SK-N-SH treated with all-trans-retinoic acid at 6 μM for 48 hours (cell line): ENCODE results near the gene IL1R2.

Source experiments
- OSR1 ChIP-seq: fragments of 250-450 bp; sonication (Bioruptor Pico); IDR thresholded peaks from 2 replicates; pipeline ENCODE4 v1.8.0; 2022; ENCODE audit warnings: moderate library complexity, mild to moderate bottlenecking, inconsistent platforms
- RARB ChIP-seq: fragments of 250-450 bp; sonication (Bioruptor Pico); IDR thresholded peaks from 2 replicates; pipeline ENCODE4 v1.8.0; 2021; ENCODE audit warnings: mild to moderate bottlenecking, moderate library complexity
- SNAI2 ChIP-seq: fragments of 250-450 bp; sonication (Bioruptor Pico); IDR thresholded peaks from 2 replicates; pipeline ENCODE4 v1.5.0; 2020; ENCODE audit warnings: mild to moderate bottlenecking, moderate library complexity
- ZFP30 ChIP-seq: fragments of 450-650 bp; formaldehyde crosslinking; IDR thresholded peaks from 2 replicates; pipeline ENCODE4 v1.5.0; 2022; ENCODE audit warnings: mild to moderate bottlenecking, moderate library complexity
- ZNF70 ChIP-seq: fragments of 450-650 bp; formaldehyde crosslinking; IDR thresholded peaks from 2 replicates; pipeline ENCODE4 v1.5.0; 2020; ENCODE audit warnings: mild to moderate bottlenecking, moderate library complexity
- TF ChIP-seq, protein P1 (sequence below): fragments of 250-450 bp; sonication (Bioruptor Pico); IDR thresholded peaks from 2 replicates; pipeline ENCODE4 v1.8.0; 2021; ENCODE audit warnings: low read depth, mild to moderate bottlenecking, moderate library complexity, borderline replicate concordance
- TF ChIP-seq, protein P2 (sequence below): fragments of 250-450 bp; sonication (Bioruptor Pico); IDR thresholded peaks from 2 replicates; pipeline ENCODE4 v1.8.0; 2020; ENCODE audit warnings: mild to moderate bottlenecking, moderate library complexity, borderline replicate concordance
- TF ChIP-seq, protein P3 (sequence below): fragments of 250-450 bp; sonication (Bioruptor Pico); IDR thresholded peaks from 2 replicates; pipeline ENCODE4 v1.5.1; 2020; ENCODE audit warnings: low read depth, mild to moderate bottlenecking, moderate library complexity
- TF ChIP-seq, protein P4 (sequence below): fragments of 250-450 bp; sonication (Bioruptor Pico); IDR thresholded peaks from 2 replicates; pipeline ENCODE4 v1.5.0; 2020; ENCODE audit warnings: mild to moderate bottlenecking, moderate library complexity

DNA sequence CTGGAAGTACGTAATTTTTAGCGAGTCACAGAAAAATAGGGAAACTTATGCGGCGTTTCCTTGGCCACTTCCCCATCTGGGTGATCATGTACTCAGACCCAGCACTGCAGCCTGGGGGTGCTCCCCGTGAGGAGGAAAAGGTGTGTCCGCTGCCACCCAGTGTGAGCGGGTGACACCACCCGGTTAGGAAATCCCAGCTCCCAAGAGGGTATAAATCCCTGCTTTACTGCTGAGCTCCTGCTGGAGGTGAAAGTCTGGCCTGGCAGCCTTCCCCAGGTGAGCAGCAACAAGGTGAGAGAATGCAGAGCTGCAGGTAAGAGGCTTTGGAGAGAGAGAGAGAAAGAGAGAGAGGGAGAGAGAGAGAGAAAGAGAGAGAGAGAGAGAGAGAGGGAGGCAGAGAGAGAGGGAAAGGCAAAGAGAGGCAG lies at the start of gene IL1R2:
- TF ChIP-seq, protein P1, sequence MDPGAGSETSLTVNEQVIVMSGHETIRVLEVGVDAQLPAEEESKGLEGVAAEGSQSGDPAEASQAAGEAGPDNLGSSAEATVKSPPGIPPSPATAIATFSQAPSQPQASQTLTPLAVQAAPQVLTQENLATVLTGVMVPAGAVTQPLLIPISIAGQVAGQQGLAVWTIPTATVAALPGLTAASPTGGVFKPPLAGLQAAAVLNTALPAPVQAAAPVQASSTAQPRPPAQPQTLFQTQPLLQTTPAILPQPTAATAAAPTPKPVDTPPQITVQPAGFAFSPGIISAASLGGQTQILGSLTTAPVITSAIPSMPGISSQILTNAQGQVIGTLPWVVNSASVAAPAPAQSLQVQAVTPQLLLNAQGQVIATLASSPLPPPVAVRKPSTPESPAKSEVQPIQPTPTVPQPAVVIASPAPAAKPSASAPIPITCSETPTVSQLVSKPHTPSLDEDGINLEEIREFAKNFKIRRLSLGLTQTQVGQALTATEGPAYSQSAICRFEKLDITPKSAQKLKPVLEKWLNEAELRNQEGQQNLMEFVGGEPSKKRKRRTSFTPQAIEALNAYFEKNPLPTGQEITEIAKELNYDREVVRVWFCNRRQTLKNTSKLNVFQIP (CRISPR knock-in tag): no peak
- TF ChIP-seq SNAI2 (CRISPR knock-in tag) (no peak), ZFP30 (CRISPR knock-in tag) (no peak), RARB (CRISPR knock-in tag) (no peak), OSR1 (CRISPR knock-in tag) (no peak), ZNF70 (CRISPR knock-in tag) (no peak)
- TF ChIP-seq, protein P2, sequence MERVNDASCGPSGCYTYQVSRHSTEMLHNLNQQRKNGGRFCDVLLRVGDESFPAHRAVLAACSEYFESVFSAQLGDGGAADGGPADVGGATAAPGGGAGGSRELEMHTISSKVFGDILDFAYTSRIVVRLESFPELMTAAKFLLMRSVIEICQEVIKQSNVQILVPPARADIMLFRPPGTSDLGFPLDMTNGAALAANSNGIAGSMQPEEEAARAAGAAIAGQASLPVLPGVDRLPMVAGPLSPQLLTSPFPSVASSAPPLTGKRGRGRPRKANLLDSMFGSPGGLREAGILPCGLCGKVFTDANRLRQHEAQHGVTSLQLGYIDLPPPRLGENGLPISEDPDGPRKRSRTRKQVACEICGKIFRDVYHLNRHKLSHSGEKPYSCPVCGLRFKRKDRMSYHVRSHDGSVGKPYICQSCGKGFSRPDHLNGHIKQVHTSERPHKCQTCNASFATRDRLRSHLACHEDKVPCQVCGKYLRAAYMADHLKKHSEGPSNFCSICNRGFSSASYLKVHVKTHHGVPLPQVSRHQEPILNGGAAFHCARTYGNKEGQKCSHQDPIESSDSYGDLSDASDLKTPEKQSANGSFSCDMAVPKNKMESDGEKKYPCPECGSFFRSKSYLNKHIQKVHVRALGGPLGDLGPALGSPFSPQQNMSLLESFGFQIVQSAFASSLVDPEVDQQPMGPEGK: no peak
- TF ChIP-seq, protein P3, sequence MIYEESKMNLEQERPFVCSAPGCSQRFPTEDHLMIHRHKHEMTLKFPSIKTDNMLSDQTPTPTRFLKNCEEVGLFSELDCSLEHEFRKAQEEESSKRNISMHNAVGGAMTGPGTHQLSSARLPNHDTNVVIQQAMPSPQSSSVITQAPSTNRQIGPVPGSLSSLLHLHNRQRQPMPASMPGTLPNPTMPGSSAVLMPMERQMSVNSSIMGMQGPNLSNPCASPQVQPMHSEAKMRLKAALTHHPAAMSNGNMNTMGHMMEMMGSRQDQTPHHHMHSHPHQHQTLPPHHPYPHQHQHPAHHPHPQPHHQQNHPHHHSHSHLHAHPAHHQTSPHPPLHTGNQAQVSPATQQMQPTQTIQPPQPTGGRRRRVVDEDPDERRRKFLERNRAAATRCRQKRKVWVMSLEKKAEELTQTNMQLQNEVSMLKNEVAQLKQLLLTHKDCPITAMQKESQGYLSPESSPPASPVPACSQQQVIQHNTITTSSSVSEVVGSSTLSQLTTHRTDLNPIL (CRISPR knock-in tag): no peak
- TF ChIP-seq, protein P4, sequence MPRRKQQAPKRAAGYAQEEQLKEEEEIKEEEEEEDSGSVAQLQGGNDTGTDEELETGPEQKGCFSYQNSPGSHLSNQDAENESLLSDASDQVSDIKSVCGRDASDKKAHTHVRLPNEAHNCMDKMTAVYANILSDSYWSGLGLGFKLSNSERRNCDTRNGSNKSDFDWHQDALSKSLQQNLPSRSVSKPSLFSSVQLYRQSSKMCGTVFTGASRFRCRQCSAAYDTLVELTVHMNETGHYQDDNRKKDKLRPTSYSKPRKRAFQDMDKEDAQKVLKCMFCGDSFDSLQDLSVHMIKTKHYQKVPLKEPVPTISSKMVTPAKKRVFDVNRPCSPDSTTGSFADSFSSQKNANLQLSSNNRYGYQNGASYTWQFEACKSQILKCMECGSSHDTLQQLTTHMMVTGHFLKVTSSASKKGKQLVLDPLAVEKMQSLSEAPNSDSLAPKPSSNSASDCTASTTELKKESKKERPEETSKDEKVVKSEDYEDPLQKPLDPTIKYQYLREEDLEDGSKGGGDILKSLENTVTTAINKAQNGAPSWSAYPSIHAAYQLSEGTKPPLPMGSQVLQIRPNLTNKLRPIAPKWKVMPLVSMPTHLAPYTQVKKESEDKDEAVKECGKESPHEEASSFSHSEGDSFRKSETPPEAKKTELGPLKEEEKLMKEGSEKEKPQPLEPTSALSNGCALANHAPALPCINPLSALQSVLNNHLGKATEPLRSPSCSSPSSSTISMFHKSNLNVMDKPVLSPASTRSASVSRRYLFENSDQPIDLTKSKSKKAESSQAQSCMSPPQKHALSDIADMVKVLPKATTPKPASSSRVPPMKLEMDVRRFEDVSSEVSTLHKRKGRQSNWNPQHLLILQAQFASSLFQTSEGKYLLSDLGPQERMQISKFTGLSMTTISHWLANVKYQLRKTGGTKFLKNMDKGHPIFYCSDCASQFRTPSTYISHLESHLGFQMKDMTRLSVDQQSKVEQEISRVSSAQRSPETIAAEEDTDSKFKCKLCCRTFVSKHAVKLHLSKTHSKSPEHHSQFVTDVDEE (CRISPR knock-in tag): no peak
